ENCODE results near the gene PSMA7.

- TF ChIP-seq, protein P1, sequence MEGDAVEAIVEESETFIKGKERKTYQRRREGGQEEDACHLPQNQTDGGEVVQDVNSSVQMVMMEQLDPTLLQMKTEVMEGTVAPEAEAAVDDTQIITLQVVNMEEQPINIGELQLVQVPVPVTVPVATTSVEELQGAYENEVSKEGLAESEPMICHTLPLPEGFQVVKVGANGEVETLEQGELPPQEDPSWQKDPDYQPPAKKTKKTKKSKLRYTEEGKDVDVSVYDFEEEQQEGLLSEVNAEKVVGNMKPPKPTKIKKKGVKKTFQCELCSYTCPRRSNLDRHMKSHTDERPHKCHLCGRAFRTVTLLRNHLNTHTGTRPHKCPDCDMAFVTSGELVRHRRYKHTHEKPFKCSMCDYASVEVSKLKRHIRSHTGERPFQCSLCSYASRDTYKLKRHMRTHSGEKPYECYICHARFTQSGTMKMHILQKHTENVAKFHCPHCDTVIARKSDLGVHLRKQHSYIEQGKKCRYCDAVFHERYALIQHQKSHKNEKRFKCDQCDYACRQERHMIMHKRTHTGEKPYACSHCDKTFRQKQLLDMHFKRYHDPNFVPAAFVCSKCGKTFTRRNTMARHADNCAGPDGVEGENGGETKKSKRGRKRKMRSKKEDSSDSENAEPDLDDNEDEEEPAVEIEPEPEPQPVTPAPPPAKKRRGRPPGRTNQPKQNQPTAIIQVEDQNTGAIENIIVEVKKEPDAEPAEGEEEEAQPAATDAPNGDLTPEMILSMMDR (IDR thresholded peaks at IDR 0.05), result no peak
- no peak for TF ChIP-seq POLR2AphosphoS5 (IDR thresholded peaks at IDR 0.05)
- no peak for TF ChIP-seq POLR2A (IDR thresholded peaks at IDR 0.05; ENCODE audit: low read depth)
- no peak for TF ChIP-seq EP300 (IDR thresholded peaks at IDR 0.05)
These were observed 14.3 kb upstream of the PSMA7 start for GRCh38 chr20:62157387-62158087.
